ENCODE measurements around the gene DNAJC15. TPM values are rescaled to one million over a fixed set of nuclear protein-coding genes. Genes with fewer than 3 reads are reported as not detected.

Gene DNAJC15
- total RNA-seq, 1 experiment from 2014 or later, result 72.2 TPM

- no peak for TF ChIP-seq CTCF (IDR thresholded peaks at IDR 0.05; ENCODE audit: insufficient read depth in 1 of 2, low read depth in 1 of 2, low read length in 1 of 2, severe bottlenecking in 1 of 2, unreplicated experiment in 1 of 2)
- no peak overlapping the region for H3K4me3 Mint-ChIP-seq (ENCODE audit: unreplicated experiment)
- no peak for DNase-seq
- Histone ChIP-seq H3K4me3 (ENCODE audit: low read depth, low read length) (no peak overlapping the region), H3K36me3 (ENCODE audit: control insufficient read depth, insufficient read depth, low read length) (no peaks in the 10 kb centered on the region), H3K9me3 (no peaks in the 10 kb centered on the region), H3K4me1 (peaks cover 15% of the 10 kb centered on the region; the same call in 1 of the 2 replicates), H3K27me3 (replicated peaks; ENCODE audit: control insufficient read depth, insufficient read depth, low read length) (no peaks in the 10 kb centered on the region)
- CTCF ChIA-PET, result interaction anchor here (1.3 kb wide), 1 partner anchor 13 kb away, joined by 5 read pairs; no protein-coding TSS in a partner anchor
- H3K27me3 Mint-ChIP-seq (ENCODE audit: insufficient read depth, unreplicated experiment), result no peaks in the 10 kb centered on the region
- H3K27ac Mint-ChIP-seq (ENCODE audit: unreplicated experiment), result no peak overlapping the region
- H3K9me3 Mint-ChIP-seq (ENCODE audit: unreplicated experiment), result no peaks in the 10 kb centered on the region
- no TSS peak for BruUV-seq (replicated peaks)
- POLR2A ChIA-PET, result no interaction called here
- peaks cover 15% of the 10 kb centered on the region for H3K4me1 Mint-ChIP-seq (ENCODE audit: low read depth, unreplicated experiment)
- intact Hi-C loops (cut with micrococcal nuclease; ENCODE audit: unreplicated experiment), result no loop called here
- H3K36me3 Mint-ChIP-seq (ENCODE audit: insufficient read depth, unreplicated experiment), result no peaks in the 10 kb centered on the region
Measured at GRCh38 chr13:43145534-43146196, 122.3 kb downstream of the DNAJC15 start.

- CTCF ChIA-PET, result interaction anchor here (1.3 kb wide), 1 partner anchor 14 kb away, joined by 5 read pairs; no protein-coding TSS in a partner anchor
- no peak overlapping the region for H3K27ac Mint-ChIP-seq (ENCODE audit: unreplicated experiment)
- Histone ChIP-seq H3K4me1 (peaks cover 14% of the 10 kb centered on the region; the same call in 1 of the 2 replicates), H3K4me3 (ENCODE audit: low read depth, low read length) (no peak overlapping the region), H3K36me3 (ENCODE audit: control insufficient read depth, insufficient read depth, low read length) (no peaks in the 10 kb centered on the region), H3K9me3 (no peaks in the 10 kb centered on the region), H3K27me3 (replicated peaks; ENCODE audit: control insufficient read depth, insufficient read depth, low read length) (no peaks in the 10 kb centered on the region)
- intact Hi-C loops (cut with micrococcal nuclease; ENCODE audit: unreplicated experiment), result no loop called here
- H3K36me3 Mint-ChIP-seq (ENCODE audit: insufficient read depth, unreplicated experiment), result no peaks in the 10 kb centered on the region
- no peak for DNase-seq
- no peaks in the 10 kb centered on the region for H3K9me3 Mint-ChIP-seq (ENCODE audit: unreplicated experiment)
- no TSS peak for BruUV-seq (replicated peaks)
- H3K4me1 Mint-ChIP-seq (ENCODE audit: low read depth, unreplicated experiment), result peaks cover 15% of the 10 kb centered on the region
- no peak overlapping the region for H3K4me3 Mint-ChIP-seq (ENCODE audit: unreplicated experiment)
- POLR2A ChIA-PET, result no interaction called here
- TF ChIP-seq CTCF (IDR thresholded peaks at IDR 0.05; ENCODE audit: insufficient read depth in 1 of 2, low read depth in 1 of 2, low read length in 1 of 2, severe bottlenecking in 1 of 2, unreplicated experiment in 1 of 2), result no peak
- H3K27me3 Mint-ChIP-seq (ENCODE audit: insufficient read depth, unreplicated experiment), result no peaks in the 10 kb centered on the region
Measured at GRCh38 chr13:43146400-43146799, 123.0 kb downstream of the DNAJC15 start.

- no peak overlapping the region for H3K4me3 ChIP-seq (ENCODE audit: low read depth, low read length)
- no peak overlapping the region for H3K4me3 Mint-ChIP-seq (ENCODE audit: unreplicated experiment)
- TF ChIP-seq CTCF (IDR thresholded peaks at IDR 0.05; ENCODE audit: insufficient read depth in 1 of 2, low read depth in 1 of 2, low read length in 1 of 2, severe bottlenecking in 1 of 2, unreplicated experiment in 1 of 2), result no peak
- no peaks in the 10 kb centered on the region for H3K36me3 ChIP-seq (ENCODE audit: control insufficient read depth, insufficient read depth, low read length)
- no peak overlapping the region for H3K27ac Mint-ChIP-seq (ENCODE audit: unreplicated experiment)
- no peaks in the 10 kb centered on the region for H3K9me3 ChIP-seq
- peaks cover 28% of the 10 kb centered on the region for H3K4me1 Mint-ChIP-seq (ENCODE audit: low read depth, unreplicated experiment)
- no peak for DNase-seq
- no peaks in the 10 kb centered on the region for H3K27me3 Mint-ChIP-seq (ENCODE audit: insufficient read depth, unreplicated experiment)
- no peaks in the 10 kb centered on the region for H3K27me3 ChIP-seq (replicated peaks; ENCODE audit: control insufficient read depth, insufficient read depth, low read length)
- CTCF ChIA-PET, result no interaction called here
- no peaks in the 10 kb centered on the region for H3K36me3 Mint-ChIP-seq (ENCODE audit: insufficient read depth, unreplicated experiment)
- POLR2A ChIA-PET, result no interaction called here
- no TSS peak for BruUV-seq (replicated peaks)
- H3K9me3 Mint-ChIP-seq (ENCODE audit: unreplicated experiment), result no peaks in the 10 kb centered on the region
- peaks cover 26% of the 10 kb centered on the region for H3K4me1 ChIP-seq
- intact Hi-C loops (cut with micrococcal nuclease; ENCODE audit: unreplicated experiment), result no loop called here
Measured at GRCh38 chr13:43150369-43151207, 127.2 kb downstream of the DNAJC15 start.

Measured in Caco-2 (cell line).